ENCODE results near the gene TLE7. TPM values are rescaled to one million over a fixed set of nuclear protein-coding genes. Genes with fewer than 3 reads are reported as not detected.

Gene TLE7
- not detected in 2 replicates for total RNA-seq

GRCh38 chr16:71442051-71442440 is at the start of gene TLE7:
TLE7 (minus strand) TSS chr16:71442054; CDS start chr16:71433324, 8,730 bp downstream.

DNA sequence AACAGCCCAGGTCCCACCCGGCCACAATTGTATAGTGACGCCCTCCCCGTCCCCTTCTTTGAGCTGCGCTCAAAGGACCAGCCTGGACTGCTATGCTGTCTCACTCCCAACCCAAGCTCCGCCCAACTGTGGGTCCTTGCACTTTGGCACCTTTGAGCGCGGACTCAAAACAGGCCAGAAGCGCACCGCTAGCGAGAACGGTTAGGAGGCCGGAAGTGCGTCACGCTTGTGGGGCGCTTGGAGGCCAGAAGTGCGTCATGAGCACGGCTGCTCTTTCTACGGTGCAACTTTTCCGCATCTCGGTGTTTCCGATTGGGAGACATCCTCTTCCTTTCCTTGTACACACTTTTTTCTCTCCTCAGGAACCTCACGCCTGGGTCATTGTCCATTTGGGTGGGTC is 47.3 kb upstream of the TLE7 start, which contains the start of gene ZNF19:
TSS of gene ZNF19 (minus strand) at position 203 of the 400 bp plus-strand sequence. CDS start 7,210 bp downstream, outside the sequence.

GRCh38 chr16:71461686-71462648 is 20.1 kb upstream of the TLE7 start, which contains the start of gene ZNF23:
ZNF23 (minus strand) TSS chr16:71462247; CDS start chr16:71456796, 5,451 bp downstream.

Other genes with a start within 250 kb of the TLE7 start
- gene HYDIN, start 211.3 kb downstream of the TLE7 start, total RNA-seq: 0.33 and 1.0 TPM in 2 replicates
- 9.8 and 10.3 TPM in 2 replicates for gene CMTR2, start 152.7 kb downstream of the TLE7 start, total RNA-seq
- 0.76 TPM in 1 of 2 replicates, not detected in the other for gene CALB2, start 83.3 kb downstream of the TLE7 start, total RNA-seq
- gene ZNF23, start 20.2 kb upstream of the TLE7 start, total RNA-seq: 2.9 and 3.0 TPM in 2 replicates
- 0.98 and 5.8 TPM in 2 replicates for gene ZNF19, start 47.3 kb upstream of the TLE7 start, total RNA-seq
- gene CHST4, start 84.4 kb upstream of the TLE7 start, total RNA-seq: not detected in 2 replicates
- gene TAT, start 135.0 kb upstream of the TLE7 start, total RNA-seq: not detected in 2 replicates
- 0.63 TPM in 1 of 2 replicates, not detected in the other for gene MARVELD3, start 184.1 kb upstream of the TLE7 start, total RNA-seq

Measured in mesangial cell (primary cell).